Right lobe of liver (tissue), 4 donors: ENCODE results near the gene PRKN.

Source experiments
- CTCF ChIP-seq, 4 donors: fragments of 200-600 bp in 3 of 4; fragments of 450-650 bp in 1 of 4; IDR thresholded peaks; one replicate each; pipeline versions ENCODE4 v1.5.1 to v1.8.0; 2016 to 2022; ENCODE audit warnings: antibody characterized with exemption in 4 of 4, mild to moderate bottlenecking in 2 of 4
- POLR2A ChIP-seq: fragments of 450-650 bp; IDR thresholded peaks from one replicate; pipeline ENCODE4 v1.6.1; 2017; ENCODE audit warnings: antibody characterized with exemption, mild to moderate bottlenecking
- donor health status: DM: no; HTN: no; CAD: no.
- donor health status: DM: no; HTN: no; CAD: no.
- donor health status: DM: no; HTN: yes; CAD: no.

- TF ChIP-seq CTCF (IDR thresholded peaks at IDR 0.05) (no peak), POLR2A (no peak)
Observed at GRCh38 chr6:161545741-161546140, 1181.8 kb downstream of the PRKN start.
